ENCODE results near the gene TMEM255B. TPM values are rescaled to one million over a fixed set of nuclear protein-coding genes. Genes with fewer than 3 reads are reported as not detected.

TMEM255B gene
- total RNA-seq, 1 donor from 2014 or later, result 0.89 TPM

DNA sequence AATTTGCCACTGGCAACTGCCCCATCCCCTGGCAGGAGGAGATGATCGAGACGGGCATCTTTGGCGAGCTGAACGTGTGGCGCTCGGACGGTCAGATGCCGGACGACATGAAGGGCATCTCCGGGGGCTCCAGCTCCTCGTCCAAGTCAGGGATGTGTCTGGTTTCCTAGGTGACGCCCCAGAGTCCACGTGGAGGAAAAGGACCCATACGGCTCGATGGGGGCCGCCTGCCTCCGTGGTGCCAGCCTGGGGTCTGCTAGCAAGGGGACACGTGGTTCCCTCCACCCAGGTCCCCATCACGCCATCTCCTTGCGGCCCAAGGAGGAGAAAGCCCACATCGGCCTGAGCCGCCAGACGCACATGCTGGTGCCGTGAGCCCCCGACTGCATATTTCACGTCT, 23.8 kb upstream of the TMEM255B start:
- TF ChIP-seq, protein P1, sequence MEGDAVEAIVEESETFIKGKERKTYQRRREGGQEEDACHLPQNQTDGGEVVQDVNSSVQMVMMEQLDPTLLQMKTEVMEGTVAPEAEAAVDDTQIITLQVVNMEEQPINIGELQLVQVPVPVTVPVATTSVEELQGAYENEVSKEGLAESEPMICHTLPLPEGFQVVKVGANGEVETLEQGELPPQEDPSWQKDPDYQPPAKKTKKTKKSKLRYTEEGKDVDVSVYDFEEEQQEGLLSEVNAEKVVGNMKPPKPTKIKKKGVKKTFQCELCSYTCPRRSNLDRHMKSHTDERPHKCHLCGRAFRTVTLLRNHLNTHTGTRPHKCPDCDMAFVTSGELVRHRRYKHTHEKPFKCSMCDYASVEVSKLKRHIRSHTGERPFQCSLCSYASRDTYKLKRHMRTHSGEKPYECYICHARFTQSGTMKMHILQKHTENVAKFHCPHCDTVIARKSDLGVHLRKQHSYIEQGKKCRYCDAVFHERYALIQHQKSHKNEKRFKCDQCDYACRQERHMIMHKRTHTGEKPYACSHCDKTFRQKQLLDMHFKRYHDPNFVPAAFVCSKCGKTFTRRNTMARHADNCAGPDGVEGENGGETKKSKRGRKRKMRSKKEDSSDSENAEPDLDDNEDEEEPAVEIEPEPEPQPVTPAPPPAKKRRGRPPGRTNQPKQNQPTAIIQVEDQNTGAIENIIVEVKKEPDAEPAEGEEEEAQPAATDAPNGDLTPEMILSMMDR (IDR thresholded peaks at IDR 0.05), result no peak
- Mint-ChIP-seq H3K4me1 (ENCODE audit: unreplicated experiment) (no peaks in the 10 kb centered on the region), H3K27me3 (ENCODE audit: unreplicated experiment) (no peaks in the 10 kb centered on the region), H3K4me3 (ENCODE audit: unreplicated experiment) (no peak overlapping the region), H3K36me3 (ENCODE audit: unreplicated experiment) (no peaks in the 10 kb centered on the region), H3K9me3 (ENCODE audit: unreplicated experiment) (no peaks in the 10 kb centered on the region), H3K27ac (ENCODE audit: unreplicated experiment) (no peak overlapping the region)
- no peak for DNase-seq (ENCODE audit: extremely low spot score, unreplicated experiment)

DNA sequence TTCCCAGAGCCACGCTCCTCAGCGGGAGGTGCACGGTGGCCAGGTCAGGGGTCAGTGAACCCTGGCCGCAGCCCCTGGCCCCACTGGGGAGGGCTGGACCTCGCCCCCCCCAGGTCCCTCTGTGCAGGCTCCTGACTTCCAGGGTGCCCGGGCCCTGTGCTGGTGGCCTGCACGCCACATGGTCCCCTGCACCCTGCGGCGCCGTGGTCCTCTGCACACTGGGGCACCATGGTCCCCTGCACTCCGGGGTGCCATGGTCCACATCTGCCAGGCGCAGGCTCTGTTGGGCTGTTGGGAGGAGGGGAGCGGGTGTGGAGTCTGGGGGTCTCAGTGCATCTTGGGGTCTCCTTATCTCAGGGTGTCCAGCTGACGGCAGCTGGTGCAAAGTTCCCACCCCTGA, 23.3 kb upstream of the TMEM255B start:
- Mint-ChIP-seq H3K4me1 (ENCODE audit: unreplicated experiment) (no peaks in the 10 kb centered on the region), H3K9me3 (ENCODE audit: unreplicated experiment) (no peaks in the 10 kb centered on the region), H3K4me3 (ENCODE audit: unreplicated experiment) (no peak overlapping the region), H3K27me3 (ENCODE audit: unreplicated experiment) (no peaks in the 10 kb centered on the region), H3K36me3 (ENCODE audit: unreplicated experiment) (no peaks in the 10 kb centered on the region), H3K27ac (ENCODE audit: unreplicated experiment) (no peak overlapping the region)
- TF ChIP-seq, protein P1 (IDR thresholded peaks at IDR 0.05), result no peak
- DNase-seq (ENCODE audit: extremely low spot score, unreplicated experiment), result no peak

DNA sequence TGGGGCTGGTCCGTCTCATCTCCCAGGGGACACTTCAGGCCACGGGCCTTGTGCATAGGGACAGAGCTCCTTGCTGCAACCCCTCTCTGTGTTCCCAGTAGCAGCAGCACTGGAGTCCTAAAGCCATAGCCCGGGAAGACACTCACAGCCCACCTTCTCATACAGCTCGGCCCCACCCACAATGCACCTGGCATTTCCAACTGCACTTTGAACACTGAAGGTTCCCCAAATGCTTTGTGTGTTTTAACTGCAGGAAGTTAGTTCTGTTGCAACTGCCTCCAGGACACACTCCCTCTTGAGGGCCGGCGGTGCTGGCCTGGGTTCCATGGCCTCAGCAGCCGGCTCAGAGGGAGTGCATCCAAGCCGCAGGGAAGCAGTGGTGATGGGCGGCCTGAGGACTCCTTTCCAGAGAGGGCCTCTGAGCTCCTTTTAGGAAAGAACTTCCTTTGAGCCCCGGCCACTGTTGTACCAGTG, 22.7 kb upstream of the TMEM255B start:
- no peak for DNase-seq (ENCODE audit: extremely low spot score, unreplicated experiment)
- Mint-ChIP-seq H3K4me3 (ENCODE audit: unreplicated experiment) (no peak overlapping the region), H3K36me3 (ENCODE audit: unreplicated experiment) (no peaks in the 10 kb centered on the region), H3K9me3 (ENCODE audit: unreplicated experiment) (no peaks in the 10 kb centered on the region), H3K27me3 (ENCODE audit: unreplicated experiment) (peaks cover 1% of the 10 kb centered on the region), H3K4me1 (ENCODE audit: unreplicated experiment) (no peaks in the 10 kb centered on the region), H3K27ac (ENCODE audit: unreplicated experiment) (no peak overlapping the region)
- TF ChIP-seq, protein P1 (IDR thresholded peaks at IDR 0.05), result no peak

DNA sequence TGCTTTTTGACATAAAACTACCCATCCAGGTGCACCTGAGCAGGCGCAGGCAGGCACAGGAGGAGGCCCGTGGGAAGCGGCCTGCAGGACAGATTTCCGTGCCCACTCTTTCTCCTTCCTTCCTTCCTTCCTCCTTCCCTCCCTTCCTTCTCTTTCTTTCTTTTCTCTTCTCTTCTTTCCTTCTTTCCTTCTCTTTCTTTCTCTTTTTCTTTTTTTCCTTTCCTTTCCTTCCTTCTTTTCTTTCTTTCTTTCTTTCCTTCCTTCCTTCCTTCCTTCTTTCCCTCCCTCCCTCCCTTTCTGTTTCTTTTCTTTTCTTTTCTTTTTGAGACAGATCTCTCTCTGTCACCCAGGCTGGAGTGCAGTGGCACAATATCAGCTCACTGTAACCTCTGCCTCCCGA, 21.2 kb upstream of the TMEM255B start:
- Mint-ChIP-seq H3K9me3 (ENCODE audit: unreplicated experiment) (no peaks in the 10 kb centered on the region), H3K27ac (ENCODE audit: unreplicated experiment) (no peak overlapping the region), H3K36me3 (ENCODE audit: unreplicated experiment) (no peaks in the 10 kb centered on the region), H3K27me3 (ENCODE audit: unreplicated experiment) (peaks cover 6% of the 10 kb centered on the region), H3K4me1 (ENCODE audit: unreplicated experiment) (peaks cover 5% of the 10 kb centered on the region), H3K4me3 (ENCODE audit: unreplicated experiment) (no peak overlapping the region)
- no peak for DNase-seq (ENCODE audit: extremely low spot score, unreplicated experiment)
- TF ChIP-seq, protein P1 (IDR thresholded peaks at IDR 0.05), result no peak

DNA sequence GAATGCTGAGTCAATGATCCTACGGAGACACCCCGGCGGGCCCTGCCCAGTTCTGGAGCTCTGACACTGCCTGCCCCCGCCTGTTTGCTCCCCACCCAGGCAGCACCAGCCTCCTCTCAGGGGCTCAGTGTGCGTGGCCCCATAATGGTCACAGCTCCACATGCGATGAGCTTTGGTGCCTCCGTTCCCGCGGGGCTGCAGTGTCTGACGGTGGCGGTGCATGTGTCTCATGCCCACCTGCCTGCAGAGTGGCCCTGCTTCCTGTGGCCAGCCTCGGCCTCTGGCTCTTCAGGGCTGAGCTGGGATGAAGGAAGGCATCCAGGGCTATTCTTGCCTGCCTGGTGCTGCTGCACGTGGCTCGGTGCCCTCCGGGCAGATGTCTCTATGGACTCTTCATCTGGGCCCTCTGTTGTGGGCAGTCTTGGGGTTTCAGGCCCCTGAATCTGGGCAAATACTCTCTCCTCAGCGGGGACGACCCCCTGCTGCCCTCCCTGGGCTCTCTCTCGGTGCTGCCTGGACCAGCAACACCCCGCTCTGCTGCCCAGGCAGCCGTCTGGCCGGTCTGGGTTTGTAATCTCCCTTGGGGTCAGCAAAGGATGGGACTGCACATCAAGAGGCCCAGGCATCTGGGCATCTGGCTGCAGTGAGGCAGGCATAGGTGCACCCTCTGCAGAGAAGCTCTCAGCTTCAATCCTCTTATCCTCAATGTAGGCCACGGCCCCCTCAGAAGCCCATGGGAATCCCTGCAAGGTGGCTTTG, 19.3 kb upstream of the TMEM255B start:
- DNase-seq (ENCODE audit: extremely low spot score, unreplicated experiment), result no peak
- TF ChIP-seq, protein P1 (IDR thresholded peaks at IDR 0.05), result no peak
- no peak overlapping the region for H3K4me3 Mint-ChIP-seq (ENCODE audit: unreplicated experiment)
- peaks cover 6% of the 10 kb centered on the region for H3K27me3 Mint-ChIP-seq (ENCODE audit: unreplicated experiment)
- peaks cover 5% of the 10 kb centered on the region for H3K4me1 Mint-ChIP-seq (ENCODE audit: unreplicated experiment)
- no peaks in the 10 kb centered on the region for H3K9me3 Mint-ChIP-seq (ENCODE audit: unreplicated experiment)
- H3K36me3 Mint-ChIP-seq (ENCODE audit: unreplicated experiment), result no peaks in the 10 kb centered on the region
- no peak overlapping the region for H3K27ac Mint-ChIP-seq (ENCODE audit: unreplicated experiment)
